CMK (cell line): ENCODE data around the gene TXNL1.

ENCODE experiments used
- DNase-seq: peaks from one replicate; pipeline ENCODE4 v3.0.0-alpha.2; 2010; ENCODE audit warnings: low read depth

TXNL1 gene

GRCh38 chr18:56569416-56569815 lies 69.0 kb downstream of the TXNL1 start:
- DNase-seq: no peak

GRCh38 chr18:56568986-56569385 lies 69.4 kb downstream of the TXNL1 start:
- DNase-seq: no peak

GRCh38 chr18:56565551-56566345 lies 72.6 kb downstream of the TXNL1 start:
- DNase-seq: no peak

GRCh38 chr18:56565046-56565445 lies 73.3 kb downstream of the TXNL1 start:
- no peak for DNase-seq

- no peak for DNase-seq
Measured at GRCh38 chr18:56563568-56563967, 74.8 kb downstream of the TXNL1 start.

GRCh38 chr18:56562479-56562878 lies 75.9 kb downstream of the TXNL1 start:
- no peak for DNase-seq

GRCh38 chr18:56560992-56561391 lies 77.4 kb downstream of the TXNL1 start:
- DNase-seq: no peak

- DNase-seq: no peak
Measured at GRCh38 chr18:56559044-56559443, 79.3 kb downstream of the TXNL1 start.

- DNase-seq: no peak
Measured at GRCh38 chr18:56556907-56557306, 81.5 kb downstream of the TXNL1 start.

- no peak for DNase-seq
Measured at GRCh38 chr18:56550121-56550520, 88.3 kb downstream of the TXNL1 start.
